GM10248 (cell line): ENCODE measurements around the gene SH3GL3.

Experiments
- CTCF ChIA-PET: fragments of 300-600 bp; sonication (Branson Sonifier 250); formaldehyde crosslinking; extraction: SDS; loops from one replicate; lab custom pipeline; 2021; ENCODE audit warnings: antibody characterized with exemption; lab: Yijun Ruan, JAX
- POLR2A ChIA-PET: fragments of 350-650 bp; sonication (Branson Sonifier 250); formaldehyde crosslinking; extraction: SDS; loops from one replicate; lab custom pipeline; 2020; ENCODE audit warnings: antibody characterized with exemption; lab: Yijun Ruan, JAX
- DNase-seq: peaks from one replicate; pipeline ENCODE4 v3.0.0; 2012; ENCODE audit errors: extremely low spot score
- CTCF ChIP-seq: IDR thresholded peaks from 2 replicates; pipeline ENCODE4 v1.5.1; 2012; ENCODE audit warnings: mild to moderate bottlenecking, low read depth; ENCODE audit errors: extremely low read depth, missing control alignments, control extremely low read depth

SH3GL3 gene

GRCh38 chr15:83446904-83447709, at the start of gene SH3GL3:
Gene SH3GL3, plus strand, starts transcription at chr15:83447341. Its CDS starts 193 bp downstream, at chr15:83447534.
- ChIA-PET POLR2A (no interaction called here), CTCF (interaction anchor here (0.7 to 3.1 kb wide), 2 partner anchors 8 to 9 kb away, joined by 3 to 18 read pairs; no protein-coding TSS in a partner anchor)
- DNase-seq: no peak
- no peak for TF ChIP-seq CTCF

GRCh38 chr15:83398626-83399025, 48.5 kb upstream of the SH3GL3 start:
- ChIA-PET CTCF (no interaction called here), POLR2A (no interaction called here)
- no peak for TF ChIP-seq CTCF
- DNase-seq: no peak

- ChIA-PET CTCF (interaction anchor here (1.0 to 1.3 kb wide), 2 partner anchors 8 to 34 kb away, joined by 3 read pairs; no protein-coding TSS in a partner anchor), POLR2A (interaction anchor here (0.6 kb wide), 1 partner anchor 35 kb away, joined by 6 read pairs; no protein-coding TSS in a partner anchor)
- DNase-seq: no peak
- TF ChIP-seq CTCF: no peak
Measured at GRCh38 chr15:83404121-83404520, 43.0 kb upstream of the SH3GL3 start.

GRCh38 chr15:83410532-83410931, 36.6 kb upstream of the SH3GL3 start:
- ChIA-PET POLR2A (no interaction called here), CTCF (no interaction called here)
- DNase-seq: no peak
- no peak for TF ChIP-seq CTCF

GRCh38 chr15:83413054-83413719, 34.0 kb upstream of the SH3GL3 start:
- ChIA-PET CTCF (interaction anchor here (0.9 to 1.8 kb wide), 6 partner anchors 9 to 54 kb away, joined by 3 to 8 read pairs (median 3); no protein-coding TSS in a partner anchor), POLR2A (no interaction called here)
- TF ChIP-seq CTCF: no peak
- DNase-seq: peak; percentile 15

GRCh38 chr15:83422081-83422480, 25.1 kb upstream of the SH3GL3 start:
- POLR2A ChIA-PET: no interaction called here
- no peak for DNase-seq
- CTCF ChIA-PET: interaction anchor here (0.9 to 1.8 kb wide), 3 partner anchors 10 to 16 kb away, joined by 3 to 10 read pairs (median 4); no protein-coding TSS in a partner anchor
- no peak for TF ChIP-seq CTCF
